ENCODE results near the gene NUDT3.

Gene NUDT3

DNA sequence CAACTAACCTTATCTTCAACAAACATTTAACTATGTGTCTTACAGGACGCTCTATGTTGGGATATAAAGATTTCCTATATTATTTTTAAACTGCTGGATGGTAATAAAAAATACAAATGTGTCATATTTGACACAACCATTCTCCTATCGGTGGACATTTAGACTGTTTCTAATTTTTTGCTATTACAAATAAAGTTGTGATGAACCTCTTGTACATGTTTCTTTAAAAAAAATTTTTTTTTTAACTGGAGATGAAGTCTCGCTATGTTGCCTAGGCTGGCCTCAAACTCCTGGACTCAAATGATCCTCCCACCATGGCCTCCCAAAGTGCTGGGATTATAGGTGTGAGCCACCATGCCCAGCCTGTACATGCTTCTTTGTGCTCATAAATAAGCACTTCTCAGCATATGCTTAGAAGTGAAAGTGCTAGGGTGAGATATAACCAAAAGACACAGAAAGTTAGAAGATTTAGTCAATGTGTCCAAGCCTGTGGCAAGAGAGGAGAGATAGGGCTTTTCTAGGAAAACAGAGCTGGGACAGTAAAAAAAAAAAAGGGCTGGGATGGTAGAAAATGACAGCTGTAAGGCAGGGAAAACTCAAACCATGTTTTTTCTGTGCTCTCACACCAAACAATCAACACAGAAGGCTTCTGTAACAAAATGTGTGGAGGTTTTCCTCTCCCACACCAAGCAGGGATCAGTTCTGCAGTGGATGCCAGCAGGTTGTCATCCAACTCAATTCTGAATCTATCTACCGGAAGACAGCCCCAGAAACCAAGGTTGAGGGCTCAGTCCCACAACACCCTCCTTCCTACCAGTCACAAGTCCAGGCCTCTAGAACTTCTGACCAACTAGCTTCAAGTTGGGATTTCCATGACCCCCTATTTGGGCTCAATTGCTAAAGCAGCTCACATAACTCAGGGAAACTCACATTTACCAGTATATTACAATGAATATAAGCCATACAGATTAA lies 73.7 kb downstream of the NUDT3 start:
- no peak for DNase-seq

DNA sequence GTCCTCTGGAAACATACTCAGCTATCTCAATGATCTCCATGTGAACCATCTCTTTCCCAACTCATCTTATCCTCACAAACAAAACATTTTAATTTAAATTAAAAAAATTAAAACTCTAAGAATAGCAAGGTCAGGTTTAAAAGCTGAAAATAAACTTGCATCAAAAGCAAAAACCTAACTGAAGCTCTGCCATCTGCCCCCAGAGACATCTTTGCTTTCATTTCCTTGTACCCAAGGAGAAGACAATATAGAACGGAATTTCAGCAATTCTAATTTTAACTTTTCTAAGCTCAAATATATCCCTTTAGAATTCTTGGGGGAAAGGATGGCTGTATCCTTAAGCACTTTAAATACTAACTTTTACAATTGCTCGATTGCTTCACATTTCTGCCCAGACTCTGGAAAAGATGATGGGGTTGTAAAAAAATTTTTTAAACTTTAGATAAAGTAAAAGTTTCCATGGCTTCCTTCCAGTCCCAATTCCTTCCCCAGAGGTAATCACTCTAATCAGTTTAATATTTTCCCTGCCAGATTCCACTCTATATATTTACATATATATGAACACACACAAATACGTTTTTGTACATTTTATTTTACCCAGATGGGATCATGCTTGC lies 74.5 kb downstream of the NUDT3 start:
- DNase-seq = no peak

DNA sequence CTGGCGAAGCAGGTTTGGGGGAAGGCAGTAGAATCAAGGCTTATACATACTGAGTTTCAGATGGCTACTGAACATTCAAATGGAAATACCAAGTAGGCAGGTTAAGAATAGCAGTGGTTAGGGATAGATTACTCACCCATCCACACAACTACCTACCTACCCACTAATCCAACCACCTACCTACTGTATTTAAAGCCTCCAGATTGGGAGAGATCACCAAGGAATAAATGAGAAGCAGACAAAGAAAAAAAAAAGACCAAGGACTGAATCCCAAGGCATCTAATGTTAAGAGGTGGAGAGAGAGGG lies 75.3 kb downstream of the NUDT3 start:
- no peak for DNase-seq

DNA sequence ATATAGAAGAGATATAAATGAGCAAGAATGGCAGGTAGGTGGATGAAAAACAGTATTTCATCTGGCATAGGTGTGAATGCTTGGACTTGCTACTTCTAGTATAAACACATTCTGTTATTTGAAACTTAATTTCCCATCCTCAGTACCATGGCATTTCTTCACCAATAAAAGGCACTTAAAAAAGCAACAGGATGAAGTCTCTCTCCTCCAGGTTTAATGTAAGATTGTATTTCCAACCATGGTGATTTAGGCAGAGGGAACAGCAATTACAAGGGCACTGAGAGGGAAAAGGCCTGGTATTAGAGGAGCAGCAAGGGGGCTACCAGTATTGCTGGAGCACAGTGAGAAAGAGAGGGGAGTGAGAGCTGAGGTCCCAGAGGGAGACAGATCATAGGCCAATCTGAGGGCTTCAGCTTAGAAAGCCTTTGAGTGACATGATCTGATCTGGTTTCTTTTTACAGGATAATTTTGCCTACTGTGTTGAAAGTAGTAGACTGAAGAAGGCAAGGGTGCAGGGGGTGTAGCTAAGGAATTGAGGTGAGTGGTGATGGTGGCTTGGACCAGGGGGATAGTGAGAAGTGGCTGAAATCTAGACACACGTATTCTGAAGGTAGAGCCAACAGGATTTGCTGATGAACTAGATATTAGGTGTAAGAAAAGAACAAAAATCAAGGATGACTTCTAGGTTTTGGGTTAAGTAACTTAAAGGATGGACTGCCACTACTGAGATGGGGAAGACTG lies 75.9 kb downstream of the NUDT3 start:
- no peak for DNase-seq

DNA sequence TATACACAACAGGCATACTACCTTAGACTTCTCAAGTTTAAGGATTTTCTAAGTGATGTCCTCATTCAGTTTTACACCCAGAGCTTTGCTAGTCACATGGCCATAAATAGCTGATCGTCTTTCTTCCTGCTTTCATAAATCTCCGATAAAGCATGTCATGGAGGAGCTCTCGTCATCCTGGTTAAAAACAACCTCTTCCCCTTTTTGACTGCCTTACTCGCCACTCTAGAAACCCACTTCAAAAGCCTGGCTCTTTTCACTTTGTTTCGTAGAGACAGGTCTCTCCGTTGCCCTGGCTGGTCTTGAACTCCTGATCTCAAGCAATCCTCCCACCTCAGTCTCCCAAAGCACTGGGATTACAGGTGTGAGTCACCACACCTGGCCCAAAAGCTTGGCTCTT lies 76.7 kb downstream of the NUDT3 start:
- DNase-seq = no peak

DNA sequence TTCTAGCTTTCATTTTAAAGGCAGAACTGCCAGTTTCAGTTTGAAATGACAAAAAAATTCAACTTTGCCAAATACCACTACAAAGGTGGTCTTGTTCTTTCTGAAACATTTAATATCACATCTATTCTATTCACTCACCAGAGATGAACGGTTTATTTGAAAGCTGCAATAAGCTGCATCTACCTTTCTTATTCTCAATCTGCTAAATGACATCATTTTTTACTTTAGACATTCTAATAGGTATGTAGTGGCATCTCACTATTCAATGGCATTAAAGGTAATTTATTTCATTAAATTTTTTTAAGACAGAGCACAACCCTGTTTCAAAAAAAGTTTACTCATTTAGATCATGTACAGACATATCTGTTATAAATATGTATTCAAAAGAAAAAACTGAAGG lies 77.2 kb downstream of the NUDT3 start:
- no peak for DNase-seq

DNA sequence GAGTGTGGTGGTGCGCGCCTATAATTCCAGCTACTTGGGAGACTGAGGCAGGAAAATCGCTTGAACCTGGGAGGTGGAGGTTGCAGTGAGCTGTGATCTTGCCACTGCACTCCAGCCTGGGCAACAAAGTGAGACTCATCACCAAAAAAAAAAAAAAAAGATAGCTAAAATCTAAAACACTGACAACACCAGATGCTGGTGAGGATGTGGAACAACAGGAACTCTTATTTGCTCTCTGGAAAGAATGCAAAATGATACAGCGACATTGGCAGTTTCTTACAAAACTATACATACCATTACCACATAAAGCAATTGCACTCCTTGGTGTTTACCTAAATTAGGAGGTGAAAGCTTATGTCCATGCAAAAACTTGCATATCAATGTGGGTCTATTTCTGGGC lies 80.2 kb downstream of the NUDT3 start:
- DNase-seq = no peak

DNA sequence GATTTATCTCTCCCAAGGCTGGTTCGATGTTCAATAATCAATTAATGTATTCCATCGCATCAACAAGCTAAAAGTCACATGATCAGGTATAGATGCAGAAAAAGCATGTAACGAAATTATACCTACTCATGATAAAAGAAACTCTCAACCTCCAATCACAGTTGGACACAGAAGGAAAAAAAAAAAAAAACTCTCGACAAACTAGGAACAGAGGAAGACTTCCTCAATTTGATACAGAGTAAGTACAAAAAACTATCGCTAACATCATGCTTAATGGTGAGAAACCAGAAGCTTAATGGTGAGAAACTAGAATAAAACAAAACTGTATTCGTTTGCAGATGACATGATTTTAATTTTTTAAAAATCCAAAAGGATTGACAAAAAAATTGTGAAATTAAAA lies 81.7 kb downstream of the NUDT3 start:
- no peak for DNase-seq

DNA sequence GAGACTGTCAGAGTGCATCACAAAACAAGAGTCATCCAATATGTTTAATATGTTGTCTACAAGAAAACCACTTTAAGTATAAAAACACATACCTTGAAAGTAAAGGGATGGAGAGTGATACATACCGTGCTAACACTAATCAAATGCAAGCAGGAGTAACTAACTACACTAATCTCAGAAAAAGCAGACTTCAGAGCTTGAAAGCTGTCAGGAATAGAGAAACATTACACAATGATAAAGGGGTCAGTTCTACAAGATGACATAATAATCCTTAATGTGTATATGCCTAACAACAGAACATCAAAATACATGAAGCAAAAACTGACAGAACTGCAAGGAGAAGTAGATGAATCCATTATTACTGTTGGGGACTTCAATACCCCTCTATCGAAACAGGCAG lies 84.0 kb downstream of the NUDT3 start:
- DNase-seq = no peak

DNA sequence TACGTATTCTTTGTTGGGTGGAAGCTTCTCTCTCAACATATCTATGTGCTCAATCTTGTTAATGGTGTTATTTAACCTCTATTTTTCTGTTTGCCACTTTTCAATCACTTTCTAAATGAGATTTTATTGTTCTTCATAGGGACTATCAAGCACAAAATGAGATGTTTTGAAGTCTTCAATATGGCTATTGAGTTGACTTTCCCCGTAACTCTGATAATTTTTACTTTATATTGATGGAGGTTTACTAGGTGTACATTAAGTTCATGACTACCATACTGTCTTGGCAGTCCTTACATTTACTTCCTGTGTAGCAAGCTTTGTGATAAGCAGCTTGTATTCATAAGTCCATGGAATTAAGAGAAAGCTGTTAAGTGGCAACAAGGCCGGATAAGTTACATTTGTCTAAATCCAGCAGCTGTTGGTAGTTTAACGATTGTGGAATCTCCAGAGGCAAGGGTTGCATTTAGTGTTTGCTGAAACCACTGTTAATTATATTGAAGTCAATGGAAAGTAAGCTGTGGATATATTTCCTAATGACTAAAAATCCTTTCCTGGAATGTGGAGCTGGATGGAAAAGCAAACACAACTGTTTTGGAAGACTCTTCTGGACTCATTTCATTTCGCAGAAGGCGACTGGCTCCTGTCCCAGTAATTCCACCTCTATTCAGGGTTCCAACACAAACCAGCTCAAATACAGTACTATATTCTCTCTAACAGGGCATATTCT lies 86.3 kb downstream of the NUDT3 start:
- DNase-seq = no peak

DNA sequence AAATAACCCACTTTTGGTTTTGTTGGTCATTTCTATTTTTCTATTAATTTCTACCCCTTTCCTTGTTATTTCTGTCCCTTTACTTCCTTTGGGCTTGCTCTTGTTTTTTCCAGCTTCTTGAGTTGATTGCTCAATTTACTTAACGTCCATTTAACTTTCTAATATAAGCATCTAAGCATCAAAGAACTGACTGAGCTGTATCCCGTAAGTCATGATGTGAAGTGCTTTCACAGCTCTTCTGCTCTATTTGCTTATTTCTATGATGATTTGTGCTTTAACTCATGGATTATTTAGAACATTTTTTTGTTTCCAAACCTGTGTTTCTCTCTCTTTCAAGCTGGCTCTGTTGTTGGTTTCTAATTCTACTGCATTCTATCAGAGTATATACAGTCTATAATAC lies 87.0 kb downstream of the NUDT3 start:
- DNase-seq = no peak

DNA sequence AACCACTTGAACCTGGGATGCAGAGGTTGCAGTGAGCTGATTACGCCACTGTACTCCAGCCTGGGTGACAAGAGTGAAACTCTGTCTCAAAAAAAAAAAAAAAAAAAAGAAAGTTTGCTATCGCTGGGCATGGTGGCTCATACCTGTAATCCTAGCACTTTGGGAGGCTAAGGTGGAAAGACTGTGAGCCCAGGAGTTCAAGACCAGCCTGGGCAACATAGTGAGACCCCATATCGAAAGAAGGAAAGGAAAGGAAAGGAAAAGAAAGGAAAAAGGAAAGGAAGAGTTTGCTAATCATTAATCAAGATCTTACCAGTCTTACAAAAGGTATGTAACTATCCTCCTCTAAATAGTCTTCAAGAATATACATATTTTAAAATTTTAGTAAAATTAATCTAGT lies 88.3 kb downstream of the NUDT3 start:
- no peak for DNase-seq

DNA sequence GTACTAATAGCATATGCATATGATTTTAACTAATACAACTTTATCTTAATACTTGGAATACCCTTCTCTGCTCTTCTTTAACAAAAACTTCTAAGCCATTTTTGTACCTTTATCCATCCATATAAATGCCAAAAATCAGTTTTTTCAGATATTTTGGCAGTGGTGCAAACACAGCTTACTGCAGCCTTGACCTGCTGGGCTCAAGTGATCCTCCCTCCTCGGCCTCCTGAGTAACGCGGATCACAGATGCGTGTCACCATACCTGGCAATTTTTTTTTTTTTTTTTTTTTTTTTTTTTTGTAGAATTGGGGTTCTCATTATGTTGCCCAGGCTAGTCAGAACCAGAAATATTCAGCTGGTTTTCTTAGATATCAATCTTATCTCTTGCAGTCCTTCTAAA lies 89.5 kb downstream of the NUDT3 start:
- DNase-seq = no peak

DNA sequence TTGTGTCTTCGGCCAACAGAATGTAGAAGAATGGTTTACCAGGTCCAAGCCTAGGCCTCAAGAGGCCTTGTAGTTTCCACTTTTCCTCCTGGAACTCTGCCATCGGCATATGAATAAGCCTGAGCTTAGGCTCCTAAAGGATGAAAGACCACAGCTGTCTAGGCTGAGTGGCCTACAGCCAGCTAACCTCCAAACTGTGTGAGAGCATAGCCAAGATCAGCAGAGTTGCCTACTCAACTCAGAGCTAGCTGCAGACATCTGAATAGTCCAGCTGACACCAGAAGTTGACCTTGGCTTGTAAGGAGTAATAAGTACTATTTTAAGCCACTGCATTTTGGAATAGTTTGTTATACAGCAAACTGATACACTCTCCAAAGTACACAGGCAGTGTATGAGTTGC lies 91.1 kb downstream of the NUDT3 start:
- no peak for DNase-seq

DNA sequence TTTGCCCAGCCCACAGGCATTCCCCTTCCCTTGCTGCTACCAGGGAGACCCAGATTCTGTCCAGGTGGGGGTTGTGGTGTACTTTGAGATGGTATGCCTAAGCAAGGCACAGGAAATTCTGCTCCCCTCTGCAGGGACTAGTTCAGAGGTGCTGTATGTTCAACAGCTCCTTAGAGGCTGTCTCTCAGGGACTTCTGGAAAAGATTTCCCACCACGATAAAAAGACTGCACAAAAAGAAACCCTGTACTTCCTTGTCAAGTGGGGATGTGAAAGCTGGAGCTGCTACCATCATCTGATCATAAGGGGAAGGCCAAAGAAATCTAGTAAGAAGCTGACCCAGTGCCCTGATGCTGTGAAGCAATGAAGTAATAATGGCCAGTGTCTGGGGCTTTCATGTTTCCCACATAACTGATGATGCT lies 92.1 kb downstream of the NUDT3 start:
- no peak for DNase-seq

DNA sequence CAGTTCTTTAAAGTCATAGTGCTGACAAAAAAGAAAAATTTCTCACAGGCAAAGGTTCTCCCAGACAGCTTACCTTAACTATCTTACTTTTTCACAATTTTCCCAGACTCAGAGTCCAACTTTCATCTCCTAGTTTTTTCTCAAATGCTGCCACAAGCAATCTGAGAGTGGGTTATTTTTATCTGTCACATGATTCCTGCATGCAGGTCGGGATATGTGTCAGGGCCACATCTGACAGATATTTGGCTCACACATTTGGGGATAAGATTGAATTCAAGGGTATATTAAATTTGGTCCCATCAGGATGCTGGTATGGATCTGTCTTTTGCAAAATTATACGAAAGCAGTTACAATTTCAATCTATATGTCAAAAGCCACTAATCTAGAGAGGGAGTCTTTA lies 93.5 kb downstream of the NUDT3 start:
- no peak for DNase-seq

DNA sequence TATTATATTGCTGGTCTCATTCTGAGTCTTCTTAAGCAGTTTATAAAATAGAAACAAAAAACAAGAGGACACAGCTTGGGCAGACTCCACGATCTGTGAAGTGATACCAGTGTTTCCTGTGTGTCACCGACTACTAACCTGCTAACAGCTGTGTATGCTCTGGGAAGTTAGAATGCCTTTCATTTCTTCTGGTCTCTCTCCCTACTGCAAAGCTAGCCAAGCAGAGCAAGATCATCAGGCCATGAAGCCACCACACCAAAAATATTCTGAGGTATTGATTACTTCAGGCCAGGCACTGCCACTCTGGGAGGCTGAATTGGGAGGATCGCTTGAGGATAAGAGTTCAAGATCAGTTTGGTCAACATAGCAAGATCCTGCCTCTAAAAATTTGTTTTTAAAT lies 96.7 kb downstream of the NUDT3 start:
- no peak for DNase-seq

DNA sequence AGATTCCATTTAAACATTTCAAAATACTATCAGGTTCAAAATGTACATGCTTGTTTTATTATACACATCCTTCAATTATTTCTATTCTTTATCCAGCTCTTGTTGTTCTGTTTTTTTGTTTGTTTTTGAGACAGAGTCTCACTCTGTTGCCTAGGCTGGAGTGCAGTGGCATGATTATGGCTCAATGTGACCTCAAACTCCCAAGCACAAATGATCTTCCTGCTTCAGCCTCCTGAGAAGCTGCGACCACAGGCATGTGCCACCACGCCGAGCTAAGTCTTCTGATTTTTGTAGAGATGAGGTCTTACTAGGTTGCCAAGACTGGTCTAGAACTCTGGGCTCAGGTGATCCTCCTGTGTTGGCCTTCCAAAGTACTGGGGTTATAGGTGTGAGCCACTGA lies 99.5 kb downstream of the NUDT3 start:
- no peak for DNase-seq

DNA sequence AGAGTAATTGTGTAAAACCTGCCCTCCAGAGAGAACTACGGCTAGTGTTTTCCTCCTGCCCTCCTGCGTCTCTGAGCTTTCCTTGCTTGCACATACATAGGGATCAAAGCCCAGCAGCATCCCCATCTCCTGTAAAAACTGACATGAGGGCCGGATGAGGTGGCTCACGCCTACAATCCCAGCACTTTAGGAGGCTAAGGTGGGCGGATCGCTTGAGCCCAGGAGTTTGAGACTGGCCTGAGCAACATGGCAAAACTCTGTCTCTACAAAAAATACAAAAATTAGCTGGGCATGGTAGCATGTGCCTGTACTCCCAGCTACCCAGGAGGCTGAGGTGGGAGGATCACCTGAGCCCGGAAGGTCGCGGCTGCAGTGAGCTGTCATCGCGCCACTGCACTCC lies 103.3 kb downstream of the NUDT3 start:
- no peak for DNase-seq

DNA sequence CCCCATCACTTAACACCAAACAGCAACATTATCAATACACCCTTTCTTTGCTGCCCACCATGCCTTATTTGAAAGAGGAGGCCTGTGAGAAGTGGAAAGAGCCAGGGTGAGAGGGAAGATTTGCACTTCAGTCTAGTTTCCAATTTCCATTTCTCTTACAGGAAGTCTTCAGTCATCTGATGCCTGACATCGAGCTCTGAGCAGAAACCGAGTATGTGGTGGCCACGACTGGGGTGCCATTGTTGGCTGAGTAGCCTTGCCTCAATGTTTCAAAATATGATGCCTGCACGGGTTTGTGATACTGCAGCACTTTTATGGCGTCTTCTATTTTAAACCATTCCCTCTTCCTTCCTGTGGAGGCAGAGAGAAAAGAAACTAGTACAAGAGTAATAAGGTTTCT lies 103.9 kb downstream of the NUDT3 start:
- DNase-seq = no peak

DNA sequence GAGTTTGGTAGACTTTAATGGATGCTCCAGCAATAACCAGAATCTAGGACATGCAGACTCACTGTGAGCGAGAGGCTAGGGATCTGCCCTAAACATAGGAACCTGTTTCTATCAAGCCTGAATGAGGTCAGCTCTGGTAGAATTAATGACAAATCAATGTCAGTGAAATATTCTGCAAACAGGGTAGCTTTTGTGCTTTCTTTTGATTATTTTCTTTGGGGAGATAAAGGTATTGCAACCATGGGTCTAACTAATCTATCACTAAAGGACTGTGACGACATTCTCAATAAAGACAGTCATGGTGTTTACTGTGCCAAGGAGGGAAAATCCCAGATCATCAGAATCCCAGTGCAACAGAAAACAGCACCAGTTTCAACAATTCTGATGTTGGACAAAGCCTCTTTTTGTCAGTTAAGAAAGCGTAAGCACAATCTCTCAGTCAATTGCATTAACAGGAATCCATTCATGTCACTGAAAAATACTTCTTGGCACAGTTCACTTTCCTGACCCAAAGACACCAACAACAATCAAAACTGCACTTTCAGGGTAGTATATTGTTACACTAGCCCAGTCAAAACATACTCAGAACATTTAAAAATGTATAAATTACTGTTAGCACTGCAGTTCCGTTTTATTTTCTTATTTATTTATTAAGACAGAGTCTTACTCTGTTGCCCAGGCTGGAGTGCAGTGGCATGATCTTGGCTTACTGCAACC lies 106.9 kb downstream of the NUDT3 start:
- no peak for DNase-seq

DNA sequence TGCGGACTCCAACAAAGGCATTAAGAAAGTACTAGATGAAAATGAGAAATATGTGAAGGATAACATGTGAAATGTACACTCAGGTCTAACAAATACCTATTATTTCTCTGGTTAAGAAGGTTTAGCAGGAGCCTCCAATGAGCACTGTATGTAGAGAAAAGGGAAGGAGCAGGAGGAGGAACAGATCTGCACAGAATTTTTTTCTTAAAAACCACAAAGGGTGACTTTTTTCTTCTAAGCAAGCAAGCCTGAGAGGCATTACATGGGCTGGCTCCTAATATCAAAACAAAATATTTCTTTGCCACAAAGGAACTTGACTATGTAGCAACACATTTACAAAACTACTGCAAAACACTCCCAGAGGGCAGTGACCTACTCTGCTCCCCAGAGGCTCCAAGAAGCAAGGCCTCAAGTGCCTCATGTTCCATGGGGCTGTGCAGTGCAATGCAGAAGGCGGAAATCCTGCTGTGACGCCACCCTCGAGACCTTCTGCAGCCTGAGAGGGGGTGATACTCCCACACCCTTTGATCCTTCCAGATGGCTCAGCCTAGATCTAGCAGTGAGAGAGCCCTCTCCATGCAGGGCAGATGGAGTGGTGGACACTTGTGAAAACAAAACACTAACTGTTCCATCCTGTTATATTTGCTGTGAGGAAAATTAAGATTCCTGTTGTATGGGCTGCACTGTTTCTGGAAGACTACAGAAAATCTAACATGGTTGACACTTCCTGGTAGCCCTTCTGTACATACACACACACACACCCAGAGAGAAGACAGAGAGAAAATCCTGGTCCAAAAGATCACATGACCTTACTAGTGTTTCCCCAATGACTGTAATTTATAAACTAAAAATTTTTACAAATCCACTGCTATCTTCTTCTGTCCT lies 107.7 kb downstream of the NUDT3 start:
- no peak for DNase-seq

All from NCI-H2081 treated with DMSO at 0.1 percent for 48 hours (cell line).